ENCODE data around the gene ITPR1.

DNA sequence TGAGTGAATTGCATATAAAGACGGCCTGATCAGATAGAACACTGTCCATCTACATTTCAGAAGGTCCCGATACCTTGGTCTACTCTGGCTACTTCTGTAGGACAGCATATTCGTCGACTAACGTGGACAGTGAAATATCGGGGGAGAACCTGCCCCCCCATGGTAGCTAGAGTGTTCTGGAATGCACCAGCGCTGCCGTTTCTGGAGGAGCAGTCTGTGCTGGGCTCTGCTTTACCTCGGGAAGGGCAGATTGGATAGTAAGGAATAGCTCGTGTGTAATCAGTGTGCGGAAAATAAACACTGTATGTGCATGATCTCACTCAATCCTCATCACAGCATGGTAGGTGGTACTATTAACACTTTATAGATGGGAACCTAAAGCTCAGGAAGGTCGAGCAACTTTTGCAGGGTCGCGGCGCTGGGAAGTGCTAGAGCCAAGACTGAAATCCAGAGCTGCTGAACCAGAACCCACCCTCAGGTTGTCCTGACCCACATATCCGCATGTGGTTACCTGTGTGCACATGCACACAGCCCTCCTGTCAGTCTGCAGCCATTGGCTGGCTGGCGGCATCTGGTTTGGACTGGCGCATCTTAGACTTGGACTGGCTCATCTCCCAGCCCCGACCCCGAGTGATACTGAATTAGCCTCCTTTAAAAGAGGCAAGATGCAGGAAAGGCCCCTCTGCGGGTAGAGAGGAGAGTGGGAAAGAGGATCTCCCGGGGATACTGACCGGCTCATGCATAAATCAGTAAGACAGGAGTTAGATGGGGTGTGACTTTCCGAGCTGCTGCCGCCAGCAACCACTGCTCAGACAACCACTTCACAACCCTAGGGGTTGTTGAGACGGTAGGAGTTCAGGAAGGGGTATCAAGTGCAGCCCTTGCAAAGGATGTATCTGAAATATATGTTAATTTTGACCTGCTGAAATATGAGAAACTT lies 331.1 kb downstream of the ITPR1 start:
- TF ChIP-seq RFX5 (IDR thresholded peaks at IDR 0.05; ENCODE audit: low read depth, low read length) (no peak), POLR2A (IDR thresholded peaks at IDR 0.05; ENCODE audit: low read depth, low read length) (no peak), BHLHE40 (IDR thresholded peaks at IDR 0.05; ENCODE audit: low read depth, low read length) (no peak), FOS (IDR thresholded peaks at IDR 0.05; ENCODE audit: low read depth, low read length) (no peak), RAD21 (IDR thresholded peaks at IDR 0.05; ENCODE audit: low read length) (no peak), NFE2L2 (IDR thresholded peaks at IDR 0.05; ENCODE audit: low read depth, low read length) (no peak), CEBPB (IDR thresholded peaks at IDR 0.05; ENCODE audit: low read depth, low read length) (no peak), ELK1 (IDR thresholded peaks at IDR 0.05; ENCODE audit: borderline replicate concordance, low read depth, low read length) (no peak)
- TF ChIP-seq, protein P1, sequence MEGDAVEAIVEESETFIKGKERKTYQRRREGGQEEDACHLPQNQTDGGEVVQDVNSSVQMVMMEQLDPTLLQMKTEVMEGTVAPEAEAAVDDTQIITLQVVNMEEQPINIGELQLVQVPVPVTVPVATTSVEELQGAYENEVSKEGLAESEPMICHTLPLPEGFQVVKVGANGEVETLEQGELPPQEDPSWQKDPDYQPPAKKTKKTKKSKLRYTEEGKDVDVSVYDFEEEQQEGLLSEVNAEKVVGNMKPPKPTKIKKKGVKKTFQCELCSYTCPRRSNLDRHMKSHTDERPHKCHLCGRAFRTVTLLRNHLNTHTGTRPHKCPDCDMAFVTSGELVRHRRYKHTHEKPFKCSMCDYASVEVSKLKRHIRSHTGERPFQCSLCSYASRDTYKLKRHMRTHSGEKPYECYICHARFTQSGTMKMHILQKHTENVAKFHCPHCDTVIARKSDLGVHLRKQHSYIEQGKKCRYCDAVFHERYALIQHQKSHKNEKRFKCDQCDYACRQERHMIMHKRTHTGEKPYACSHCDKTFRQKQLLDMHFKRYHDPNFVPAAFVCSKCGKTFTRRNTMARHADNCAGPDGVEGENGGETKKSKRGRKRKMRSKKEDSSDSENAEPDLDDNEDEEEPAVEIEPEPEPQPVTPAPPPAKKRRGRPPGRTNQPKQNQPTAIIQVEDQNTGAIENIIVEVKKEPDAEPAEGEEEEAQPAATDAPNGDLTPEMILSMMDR (conservative IDR thresholded peaks at IDR 0.05; ENCODE audit: low read depth, low read length) = no peak
- TF ChIP-seq, protein P2, sequence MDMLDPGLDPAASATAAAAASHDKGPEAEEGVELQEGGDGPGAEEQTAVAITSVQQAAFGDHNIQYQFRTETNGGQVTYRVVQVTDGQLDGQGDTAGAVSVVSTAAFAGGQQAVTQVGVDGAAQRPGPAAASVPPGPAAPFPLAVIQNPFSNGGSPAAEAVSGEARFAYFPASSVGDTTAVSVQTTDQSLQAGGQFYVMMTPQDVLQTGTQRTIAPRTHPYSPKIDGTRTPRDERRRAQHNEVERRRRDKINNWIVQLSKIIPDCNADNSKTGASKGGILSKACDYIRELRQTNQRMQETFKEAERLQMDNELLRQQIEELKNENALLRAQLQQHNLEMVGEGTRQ (IDR thresholded peaks at IDR 0.05; ENCODE audit: low read depth, low read length) = no peak
